ENCODE data around the gene ING3. TPM values are rescaled to one million over a fixed set of nuclear protein-coding genes. Genes with fewer than 3 reads are reported as not detected.

Gene ING3
- total RNA-seq, 3 donors from 2014 or later, result 14.6 to 19.0 (median 19.0) TPM

- H3K4me3 ChIP-seq, result no peak overlapping the region
- no peaks in the 10 kb centered on the region for H3K36me3 ChIP-seq
- no peak for TF ChIP-seq POLR2A (IDR thresholded peaks at IDR 0.05)
- TF ChIP-seq, protein P1, sequence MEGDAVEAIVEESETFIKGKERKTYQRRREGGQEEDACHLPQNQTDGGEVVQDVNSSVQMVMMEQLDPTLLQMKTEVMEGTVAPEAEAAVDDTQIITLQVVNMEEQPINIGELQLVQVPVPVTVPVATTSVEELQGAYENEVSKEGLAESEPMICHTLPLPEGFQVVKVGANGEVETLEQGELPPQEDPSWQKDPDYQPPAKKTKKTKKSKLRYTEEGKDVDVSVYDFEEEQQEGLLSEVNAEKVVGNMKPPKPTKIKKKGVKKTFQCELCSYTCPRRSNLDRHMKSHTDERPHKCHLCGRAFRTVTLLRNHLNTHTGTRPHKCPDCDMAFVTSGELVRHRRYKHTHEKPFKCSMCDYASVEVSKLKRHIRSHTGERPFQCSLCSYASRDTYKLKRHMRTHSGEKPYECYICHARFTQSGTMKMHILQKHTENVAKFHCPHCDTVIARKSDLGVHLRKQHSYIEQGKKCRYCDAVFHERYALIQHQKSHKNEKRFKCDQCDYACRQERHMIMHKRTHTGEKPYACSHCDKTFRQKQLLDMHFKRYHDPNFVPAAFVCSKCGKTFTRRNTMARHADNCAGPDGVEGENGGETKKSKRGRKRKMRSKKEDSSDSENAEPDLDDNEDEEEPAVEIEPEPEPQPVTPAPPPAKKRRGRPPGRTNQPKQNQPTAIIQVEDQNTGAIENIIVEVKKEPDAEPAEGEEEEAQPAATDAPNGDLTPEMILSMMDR (IDR thresholded peaks at IDR 0.05), result no peak
- no peak for TF ChIP-seq POLR2AphosphoS5 (IDR thresholded peaks at IDR 0.05)
- no peaks in the 10 kb centered on the region for H3K27me3 ChIP-seq
- H3K9me3 ChIP-seq, result no peaks in the 10 kb centered on the region
- no peak for DNase-seq (ENCODE audit: low spot score in 2 of 2)
- peak overlapping the region; percentile 20 to 46 for H3K27ac ChIP-seq
- no peaks in the 10 kb centered on the region for H3K4me1 ChIP-seq
- intact Hi-C loops (cut with DNase I; ENCODE audit: low total_unique reads), result no loop called here
Measured at GRCh38 chr7:121020989-121021969, 70.7 kb downstream of the ING3 start.

DNA sequence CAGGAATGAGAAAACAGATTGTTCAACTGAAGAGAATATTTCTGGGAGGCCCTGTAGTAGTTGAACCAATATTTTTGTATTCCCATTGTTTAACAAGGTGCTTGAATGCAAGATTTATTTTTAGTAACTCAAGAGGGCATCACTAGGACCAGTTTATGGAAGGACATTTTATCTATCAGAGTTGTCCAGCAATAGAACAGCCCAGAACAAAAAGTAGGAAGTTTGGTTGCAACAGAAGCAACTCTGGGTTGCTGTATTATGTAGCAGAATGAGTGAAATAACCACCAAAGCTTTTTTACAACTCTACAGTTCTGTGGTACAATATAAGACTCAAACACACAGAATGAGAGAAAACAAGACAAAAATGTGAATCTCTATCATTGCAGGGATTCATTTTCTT is 72.6 kb downstream of the ING3 start:
- no peak for DNase-seq (ENCODE audit: low spot score in 2 of 2)
- Histone ChIP-seq H3K4me1 (no peaks in the 10 kb centered on the region), H3K4me3 (peak overlapping the region in 1 of 3 donors; percentile 21), H3K9me3 (no peaks in the 10 kb centered on the region), H3K27ac (peak overlapping the region; percentile 53 to 73), H3K27me3 (no peaks in the 10 kb centered on the region), H3K36me3 (no peaks in the 10 kb centered on the region)
- intact Hi-C loops (cut with DNase I; ENCODE audit: low total_unique reads), result no loop called here
- TF ChIP-seq, protein P1 (IDR thresholded peaks at IDR 0.05), result no peak
- TF ChIP-seq POLR2A (IDR thresholded peaks at IDR 0.05) (no peak), POLR2AphosphoS5 (IDR thresholded peaks at IDR 0.05) (no peak)

GRCh38 chr7:121023683-121024511 is 73.3 kb downstream of the ING3 start:
- H3K9me3 ChIP-seq, result no peaks in the 10 kb centered on the region
- peak overlapping the region; percentile 53 to 73 for H3K27ac ChIP-seq
- H3K27me3 ChIP-seq, result no peaks in the 10 kb centered on the region
- no peaks in the 10 kb centered on the region for H3K4me1 ChIP-seq
- H3K4me3 ChIP-seq, result peak overlapping the region in 1 of 3 donors; percentile 21
- H3K36me3 ChIP-seq, result no peaks in the 10 kb centered on the region
- TF ChIP-seq POLR2AphosphoS5 (IDR thresholded peaks at IDR 0.05), result no peak
- intact Hi-C loops (cut with DNase I; ENCODE audit: low total_unique reads), result no loop called here
- DNase-seq (ENCODE audit: low spot score in 2 of 2), result no peak

DNA sequence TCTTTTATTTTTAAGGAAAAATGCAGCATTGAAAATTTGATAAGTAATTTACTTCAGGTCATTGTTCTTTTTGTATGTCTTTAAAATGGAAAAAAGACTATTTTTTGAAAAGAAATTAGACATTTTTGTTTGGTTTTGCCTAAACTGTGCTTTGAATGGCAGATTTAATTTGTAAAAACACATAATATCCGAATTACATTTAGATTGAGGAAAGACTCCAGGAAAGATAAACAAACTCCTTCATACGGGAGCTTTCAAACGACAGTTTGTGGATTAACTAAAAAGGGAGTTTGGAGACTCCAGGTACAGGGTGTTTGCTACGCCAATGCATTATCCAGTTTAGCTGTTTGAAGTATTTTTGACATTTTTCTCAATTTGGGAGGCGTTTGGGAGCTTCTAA is 74.0 kb downstream of the ING3 start:
- no peak overlapping the region for H3K4me3 ChIP-seq

DNA sequence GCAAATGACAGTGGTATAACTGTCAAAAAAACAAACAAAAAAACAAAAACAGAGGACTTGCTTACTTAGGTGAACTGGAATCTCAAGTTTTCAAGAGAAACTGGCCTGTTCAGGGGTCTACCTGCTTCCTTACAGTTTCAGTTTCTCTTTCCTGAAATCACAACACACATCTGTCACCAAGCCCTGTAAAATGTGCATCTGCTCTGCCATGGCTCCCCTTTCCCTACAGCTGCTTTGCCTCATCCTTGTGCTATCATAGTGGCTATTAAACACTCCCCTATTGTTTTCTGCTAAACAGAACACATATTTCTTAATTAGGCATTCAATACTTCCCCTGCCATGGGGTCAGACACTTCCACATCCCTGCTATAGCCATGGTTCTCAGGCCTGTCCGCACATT is 75.6 kb downstream of the ING3 start:
- H3K4me3 ChIP-seq, result no peak overlapping the region
- TF ChIP-seq POLR2A (IDR thresholded peaks at IDR 0.05), result no peak
- TF ChIP-seq POLR2AphosphoS5 (IDR thresholded peaks at IDR 0.05), result no peak
- TF ChIP-seq, protein P1 (IDR thresholded peaks at IDR 0.05), result no peak
- no peak overlapping the region for H3K27ac ChIP-seq
- DNase-seq (ENCODE audit: low spot score in 2 of 2), result no peak
- H3K27me3 ChIP-seq, result no peaks in the 10 kb centered on the region
- no peaks in the 10 kb centered on the region for H3K36me3 ChIP-seq
- intact Hi-C loops (cut with DNase I; ENCODE audit: low total_unique reads), result no loop called here
- H3K9me3 ChIP-seq, result no peaks in the 10 kb centered on the region
- H3K4me1 ChIP-seq, result no peaks in the 10 kb centered on the region

More for the DNA sequence above, 74.0 kb downstream of the ING3 start:
- intact Hi-C loops (cut with DNase I; ENCODE audit: low total_unique reads), result no loop called here
- no peaks in the 10 kb centered on the region for H3K9me3 ChIP-seq
- H3K27ac ChIP-seq, result no peak overlapping the region
- no peaks in the 10 kb centered on the region for H3K36me3 ChIP-seq
- H3K4me1 ChIP-seq, result no peaks in the 10 kb centered on the region
- DNase-seq (ENCODE audit: low spot score in 2 of 2), result no peak
- H3K27me3 ChIP-seq, result no peaks in the 10 kb centered on the region
- no peak for TF ChIP-seq POLR2AphosphoS5 (IDR thresholded peaks at IDR 0.05)
- TF ChIP-seq POLR2A (IDR thresholded peaks at IDR 0.05), result no peak
- TF ChIP-seq, protein P1 (IDR thresholded peaks at IDR 0.05), result no peak
